HG03442 (cell line): Measurements from ENCODE around the gene SLC17A9.

ENCODE experiments used
- ATAC-seq: cut with Tn5 transposase; IDR thresholded peaks from one replicate; pipeline ENCODE4 v1.9.1; 2021; ENCODE audit warnings: mild to moderate bottlenecking, moderate library complexity; ENCODE audit not compliant: unreplicated experiment

The SLC17A9 gene

DNA sequence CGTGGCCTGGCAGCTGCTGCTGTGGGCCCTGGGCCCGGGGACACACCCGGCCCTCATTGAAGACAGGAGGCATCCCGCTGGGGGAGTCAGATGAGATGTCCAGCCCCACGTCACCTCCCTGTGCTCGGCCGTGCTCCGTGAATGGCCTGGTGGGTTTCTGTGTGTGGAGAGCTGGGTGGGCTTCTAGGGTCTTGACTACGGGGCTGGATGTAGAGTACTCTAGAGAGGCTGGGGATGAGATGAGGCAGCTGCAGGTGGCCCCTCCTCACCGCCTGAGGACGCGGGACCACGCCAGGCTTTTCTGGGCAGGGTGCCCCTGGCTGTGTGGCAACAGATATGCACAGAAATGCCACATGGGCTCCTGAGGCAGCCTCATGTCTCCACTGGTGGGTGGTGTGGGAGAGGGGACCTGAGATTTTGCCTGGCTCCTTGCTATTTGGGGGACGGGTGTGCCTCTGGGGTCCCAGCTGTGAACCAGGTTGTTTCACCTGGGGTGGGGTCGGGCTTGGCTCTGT, 62.7 kb downstream of the SLC17A9 start:
- ATAC-seq: no peak

DNA sequence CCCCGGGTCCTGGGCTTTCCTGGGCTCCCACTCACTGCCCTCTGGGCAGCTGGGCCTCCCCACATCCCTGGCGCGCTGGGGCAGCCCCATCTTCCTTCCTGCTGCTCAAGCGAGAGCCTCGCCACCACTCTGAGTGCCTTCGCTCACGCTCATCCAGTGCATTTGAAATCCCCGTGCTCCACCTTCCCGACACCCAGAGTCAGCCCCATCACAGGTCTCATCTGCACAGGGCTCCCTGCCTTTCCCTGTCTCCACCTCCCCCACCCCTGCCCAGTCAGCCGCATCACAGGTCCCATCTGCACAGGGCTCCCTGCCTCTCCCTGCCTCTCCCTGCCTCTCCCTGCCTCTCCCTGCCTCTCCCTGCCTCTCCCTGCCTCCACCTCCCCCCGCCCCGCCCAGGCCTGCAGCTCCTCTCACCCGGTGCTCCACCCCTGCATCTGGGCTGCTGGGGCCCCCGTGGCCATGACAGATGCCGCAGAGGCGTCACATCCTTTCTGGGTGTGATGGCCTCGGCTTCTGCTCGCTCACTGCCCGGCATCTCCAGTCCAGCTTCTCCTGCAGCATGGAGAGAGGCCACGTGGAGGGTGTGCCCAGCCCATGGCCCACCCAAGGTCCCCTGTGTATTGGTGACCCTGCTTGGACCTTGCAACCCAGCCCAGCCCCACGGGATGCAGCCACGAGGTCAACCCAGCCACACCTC, 63.3 kb downstream of the SLC17A9 start:
- no peak for ATAC-seq

DNA sequence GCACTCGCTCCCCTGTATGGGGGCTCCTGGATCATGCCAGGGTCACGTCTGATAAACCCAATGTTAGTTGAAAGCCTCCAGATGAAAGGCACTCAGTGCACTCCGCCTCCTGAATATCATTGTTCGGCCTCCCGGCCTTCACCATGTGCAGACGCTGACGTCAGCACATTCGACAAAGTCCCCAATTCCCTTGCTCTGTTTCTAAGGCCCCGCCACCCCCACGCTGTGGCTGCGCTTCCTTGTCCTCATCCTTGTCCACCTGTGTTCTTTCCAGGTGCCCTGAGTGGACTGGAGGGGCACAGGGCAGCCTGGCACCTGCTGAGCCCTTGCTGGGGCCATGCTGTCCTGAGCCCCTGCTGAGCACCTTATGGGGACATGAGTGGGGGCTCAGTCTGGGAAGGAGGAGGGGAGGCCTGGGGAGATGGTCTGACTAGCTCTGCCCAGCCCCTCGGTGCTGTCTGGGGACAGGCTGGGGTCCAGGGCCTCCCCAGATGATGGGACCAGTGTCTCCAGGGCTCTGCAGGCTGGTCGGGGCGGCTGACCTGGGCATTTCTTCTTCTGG, 64.1 kb downstream of the SLC17A9 start:
- ATAC-seq: no peak

DNA sequence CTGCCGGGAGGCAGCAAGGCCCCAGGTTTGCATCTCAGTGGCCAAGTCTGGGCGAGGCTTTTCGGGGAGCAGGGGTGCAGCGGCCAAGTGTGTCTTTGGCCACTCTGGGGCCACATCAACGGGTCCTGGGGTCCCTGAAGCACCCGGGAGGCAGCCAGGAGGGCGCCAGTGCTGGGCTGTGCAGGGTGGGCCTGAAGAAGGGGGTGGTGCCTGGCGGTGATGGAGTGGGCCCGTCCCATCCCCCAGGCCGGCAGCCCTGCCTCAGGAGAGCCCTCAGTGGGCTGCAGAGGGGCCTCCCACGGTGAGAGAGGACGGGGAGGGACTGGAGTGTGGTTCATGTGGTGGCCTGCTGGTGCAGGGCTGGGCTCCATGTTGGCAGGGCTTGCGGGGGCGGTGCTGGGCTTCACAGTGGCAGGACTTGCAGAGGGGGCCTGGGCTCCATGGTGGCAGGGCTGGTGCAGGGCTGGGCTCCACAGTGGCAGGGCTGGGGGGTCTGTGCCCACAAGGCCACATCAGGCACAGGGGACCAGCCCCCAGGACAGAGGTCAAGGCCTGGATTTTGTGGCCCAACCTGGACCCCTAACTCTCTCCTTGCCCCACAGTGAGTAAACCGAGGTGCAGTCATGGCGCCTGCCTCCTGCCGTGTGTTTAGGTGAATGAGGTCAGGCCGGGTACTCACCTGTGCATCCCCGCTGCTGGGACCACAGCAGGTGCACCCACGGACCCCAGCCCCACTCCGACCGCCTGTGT, 64.7 kb downstream of the SLC17A9 start:
- no peak for ATAC-seq

DNA sequence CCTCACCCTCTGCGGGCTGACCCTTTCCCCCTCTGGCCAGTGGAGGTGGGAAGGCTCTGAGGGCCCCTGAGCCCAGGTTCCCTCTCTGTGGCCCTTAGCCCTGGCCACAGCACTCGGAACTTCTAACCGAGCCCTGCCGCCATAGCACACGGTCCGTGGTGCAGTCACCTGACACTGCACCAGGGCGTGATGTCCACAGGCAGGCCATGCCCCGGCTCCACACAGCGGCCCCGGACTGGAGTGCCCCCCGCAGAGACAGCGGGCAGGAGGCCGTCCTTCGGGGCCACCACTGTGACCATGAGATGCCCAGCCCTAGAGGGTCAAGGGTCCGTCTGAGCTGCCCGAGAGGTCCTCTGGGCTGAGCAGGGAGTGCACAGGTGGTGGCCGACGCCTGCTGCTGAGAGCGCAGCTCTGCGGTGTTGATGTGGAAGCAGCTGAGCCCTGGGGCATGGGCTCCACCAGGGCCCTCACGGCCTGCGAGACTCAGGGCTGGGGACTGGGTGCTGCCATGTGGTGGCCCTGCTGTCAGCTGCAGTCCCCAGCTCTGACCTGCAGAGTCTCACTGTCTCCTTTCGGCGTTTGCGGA, 65.4 kb downstream of the SLC17A9 start:
- no peak for ATAC-seq
